Measurements from ENCODE around the gene SHISAL1. TPM values are rescaled to one million over a fixed set of nuclear protein-coding genes. Genes with fewer than 3 reads are reported as not detected.

Gene SHISAL1
- polyA plus RNA-seq, 1 experiment: 2.4 TPM

DNA sequence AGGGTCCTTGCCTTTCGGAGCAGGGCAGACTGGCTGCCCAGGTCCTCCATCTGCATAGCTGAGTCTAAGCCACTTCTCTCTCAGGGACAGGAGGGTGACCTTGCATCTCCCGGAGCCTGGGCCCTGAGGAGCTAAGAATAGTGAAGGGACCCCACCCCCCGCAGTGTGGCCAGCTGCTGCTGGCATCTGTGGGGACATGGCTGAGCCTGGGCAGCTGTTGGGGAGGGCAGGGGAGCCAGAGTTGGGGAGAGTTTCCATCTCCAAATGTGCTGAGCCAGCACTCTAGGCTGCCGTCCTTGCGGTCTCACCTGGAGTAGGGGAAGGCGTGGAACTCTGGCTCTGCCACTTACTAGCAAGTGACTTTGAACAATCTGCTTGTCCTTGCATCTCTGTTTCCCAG is 34.8 kb upstream of the SHISAL1 start:
- TF ChIP-seq, protein P1, sequence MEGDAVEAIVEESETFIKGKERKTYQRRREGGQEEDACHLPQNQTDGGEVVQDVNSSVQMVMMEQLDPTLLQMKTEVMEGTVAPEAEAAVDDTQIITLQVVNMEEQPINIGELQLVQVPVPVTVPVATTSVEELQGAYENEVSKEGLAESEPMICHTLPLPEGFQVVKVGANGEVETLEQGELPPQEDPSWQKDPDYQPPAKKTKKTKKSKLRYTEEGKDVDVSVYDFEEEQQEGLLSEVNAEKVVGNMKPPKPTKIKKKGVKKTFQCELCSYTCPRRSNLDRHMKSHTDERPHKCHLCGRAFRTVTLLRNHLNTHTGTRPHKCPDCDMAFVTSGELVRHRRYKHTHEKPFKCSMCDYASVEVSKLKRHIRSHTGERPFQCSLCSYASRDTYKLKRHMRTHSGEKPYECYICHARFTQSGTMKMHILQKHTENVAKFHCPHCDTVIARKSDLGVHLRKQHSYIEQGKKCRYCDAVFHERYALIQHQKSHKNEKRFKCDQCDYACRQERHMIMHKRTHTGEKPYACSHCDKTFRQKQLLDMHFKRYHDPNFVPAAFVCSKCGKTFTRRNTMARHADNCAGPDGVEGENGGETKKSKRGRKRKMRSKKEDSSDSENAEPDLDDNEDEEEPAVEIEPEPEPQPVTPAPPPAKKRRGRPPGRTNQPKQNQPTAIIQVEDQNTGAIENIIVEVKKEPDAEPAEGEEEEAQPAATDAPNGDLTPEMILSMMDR (IDR thresholded peaks at IDR 0.05; ENCODE audit: low read depth, low read length): no peak
- H3K27ac ChIP-seq (ENCODE audit: low read depth, low read length): no peak overlapping the region
- H3K4me3 ChIP-seq (ENCODE audit: low read depth, low read length): no peak overlapping the region
- H3K9me3 ChIP-seq (ENCODE audit: control insufficient read depth, insufficient read depth, low read length): no peaks in the 10 kb centered on the region
- CTCF ChIA-PET: interaction anchor here (2.0 kb wide), 1 partner anchor 354 kb away, joined by 5 read pairs; no protein-coding TSS in a partner anchor
- no peak for DNase-seq (ENCODE audit: low read depth, low spot score)
- POLR2A ChIA-PET: interaction anchor here (0.6 kb wide), 1 partner anchor 343 kb away, joined by 3 read pairs; no protein-coding TSS in a partner anchor
- peaks cover 19% of the 10 kb centered on the region for H3K27me3 ChIP-seq (ENCODE audit: control insufficient read depth, insufficient read depth, low read length)

- Histone ChIP-seq H3K27me3 (ENCODE audit: control insufficient read depth, insufficient read depth, low read length) (peaks cover 19% of the 10 kb centered on the region), H3K4me3 (ENCODE audit: low read depth, low read length) (no peak overlapping the region), H3K27ac (ENCODE audit: low read depth, low read length) (no peak overlapping the region), H3K9me3 (ENCODE audit: control insufficient read depth, insufficient read depth, low read length) (no peaks in the 10 kb centered on the region)
- ChIA-PET CTCF (no interaction called here), POLR2A (no interaction called here)
- DNase-seq (ENCODE audit: low read depth, low spot score): no peak
- TF ChIP-seq, protein P1 (IDR thresholded peaks at IDR 0.05; ENCODE audit: low read depth, low read length): no peak
These were observed 34.3 kb upstream of the SHISAL1 start for GRCh38 chr22:44347080-44347479.

GRCh38 chr22:44345872-44346271 is 33.1 kb upstream of the SHISAL1 start:
- ChIA-PET CTCF (no interaction called here), POLR2A (no interaction called here)
- TF ChIP-seq, protein P1 (IDR thresholded peaks at IDR 0.05; ENCODE audit: low read depth, low read length): no peak
- no peak for DNase-seq (ENCODE audit: low read depth, low spot score)
- Histone ChIP-seq H3K27ac (ENCODE audit: low read depth, low read length) (no peak overlapping the region), H3K9me3 (ENCODE audit: control insufficient read depth, insufficient read depth, low read length) (no peaks in the 10 kb centered on the region), H3K27me3 (ENCODE audit: control insufficient read depth, insufficient read depth, low read length) (peaks cover 17% of the 10 kb centered on the region), H3K4me3 (ENCODE audit: low read depth, low read length) (no peak overlapping the region)

DNA sequence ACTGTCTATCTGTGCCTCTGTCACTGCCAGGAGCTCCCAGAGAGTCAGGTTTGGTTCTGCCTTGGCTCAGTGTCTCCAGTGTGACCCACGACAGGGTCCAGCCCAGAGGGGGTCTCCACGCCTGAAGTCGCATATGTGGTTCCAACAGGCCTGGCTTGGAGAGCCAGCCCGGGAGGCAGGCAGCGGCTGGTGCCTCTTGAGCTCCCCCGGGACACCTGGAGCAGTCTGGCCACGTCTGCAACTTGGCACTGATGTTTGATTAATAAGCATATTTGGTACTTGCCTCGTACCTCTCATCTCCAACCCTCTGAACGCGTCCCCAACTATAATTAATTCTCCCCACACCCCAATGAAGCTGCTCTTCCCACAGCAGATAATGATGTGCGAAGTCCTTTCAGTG is 31.7 kb upstream of the SHISAL1 start:
- Histone ChIP-seq H3K27ac (ENCODE audit: low read depth, low read length) (no peak overlapping the region), H3K4me3 (ENCODE audit: low read depth, low read length) (no peak overlapping the region), H3K27me3 (ENCODE audit: control insufficient read depth, insufficient read depth, low read length) (peaks cover 21% of the 10 kb centered on the region), H3K9me3 (ENCODE audit: control insufficient read depth, insufficient read depth, low read length) (no peaks in the 10 kb centered on the region)
- DNase-seq (ENCODE audit: low read depth, low spot score): no peak
- ChIA-PET POLR2A (no interaction called here), CTCF (no interaction called here)
- TF ChIP-seq, protein P1 (IDR thresholded peaks at IDR 0.05; ENCODE audit: low read depth, low read length): no peak

- Histone ChIP-seq H3K9me3 (ENCODE audit: control insufficient read depth, insufficient read depth, low read length) (peaks cover 4% of the 10 kb centered on the region; the same call in 1 of the 2 replicates), H3K27me3 (ENCODE audit: control insufficient read depth, insufficient read depth, low read length) (peaks cover 13% of the 10 kb centered on the region), H3K4me3 (ENCODE audit: low read depth, low read length) (no peak overlapping the region), H3K27ac (ENCODE audit: low read depth, low read length) (no peak overlapping the region)
- TF ChIP-seq, protein P1 (IDR thresholded peaks at IDR 0.05; ENCODE audit: low read depth, low read length): no peak
- ChIA-PET CTCF (no interaction called here), POLR2A (interaction anchor here (1.0 kb wide), 1 partner anchor 11 kb away, joined by 4 read pairs; no protein-coding TSS in a partner anchor)
- no peak for DNase-seq (ENCODE audit: low read depth, low spot score)
These were observed 29.7 kb upstream of the SHISAL1 start for GRCh38 chr22:44342347-44342956.

Measured in AG04450 (cell line).